ENCODE measurements around the gene ASPM.
"Not testable (repeated sequence)": the region's sequence is repeated elsewhere in the genome, so short reads cannot be mapped to it uniquely, and the experiment has no call there.

ASPM gene

GRCh38 chr1:197076585-197076984, 69.9 kb downstream of the ASPM start:
- no peak for DNase-seq (ENCODE audit: low read depth in 2 of 2)

GRCh38 chr1:197073978-197074377, 72.5 kb downstream of the ASPM start:
- DNase-seq (ENCODE audit: low read depth in 2 of 2) = no peak

- DNase-seq (ENCODE audit: low read depth in 2 of 2) = no peak
Measured at GRCh38 chr1:197067457-197067818, 79.0 kb downstream of the ASPM start.

- DNase-seq (ENCODE audit: low read depth in 2 of 2) = no peak
Measured at GRCh38 chr1:197066719-197067456, 79.6 kb downstream of the ASPM start, which contains the start of gene F13B. Gene F13B (minus strand): TSS chr1:197067260. CDS start chr1:197067223, 37 bp downstream.

GRCh38 chr1:197066277-197066676, 80.2 kb downstream of the ASPM start:
- DNase-seq (ENCODE audit: low read depth in 2 of 2) = no peak

- no peak for DNase-seq (ENCODE audit: low read depth in 2 of 2)
Measured at GRCh38 chr1:197065559-197065958, 80.9 kb downstream of the ASPM start.

- no peak for DNase-seq (ENCODE audit: low read depth in 2 of 2)
Measured at GRCh38 chr1:197063212-197063611, 83.3 kb downstream of the ASPM start.

GRCh38 chr1:197062692-197063091, 83.8 kb downstream of the ASPM start:
- DNase-seq (ENCODE audit: low read depth in 2 of 2) = no peak

- DNase-seq (ENCODE audit: low read depth in 2 of 2) = no peak
Measured at GRCh38 chr1:197049100-197049499, 97.4 kb downstream of the ASPM start.

GRCh38 chr1:197042676-197043341, 103.7 kb downstream of the ASPM start:
- DNase-seq (ENCODE audit: low read depth in 2 of 2) = no peak

- DNase-seq (ENCODE audit: low read depth in 2 of 2) = no peak
Measured at GRCh38 chr1:197041486-197042353, 104.7 kb downstream of the ASPM start.

GRCh38 chr1:197036861-197037260, 109.6 kb downstream of the ASPM start:
- DNase-seq (ENCODE audit: low read depth in 2 of 2) = no peak

GRCh38 chr1:197034631-197035339, 111.7 kb downstream of the ASPM start:
- not testable (repeated sequence) for DNase-seq (ENCODE audit: low read depth in 2 of 2)

Data from stimulated activated CD8-positive, alpha-beta memory T cell treated with anti-CD3 and anti-CD28 coated beads, Interleukin-2, amount 100 ng/mL, for 1 hour (primary cell).